ENCODE data around the gene SLC7A5. TPM values are rescaled to one million over a fixed set of nuclear protein-coding genes. Genes with fewer than 3 reads are reported as not detected.
A peak's percentile ranks its signal among the peaks of the same experiment; 100 is the strongest.

SLC7A5 gene
- total RNA-seq, 2 donors from 2014 or later, result 1.6 to 3.4 TPM

- peak overlapping the region; percentile 65 to 76 (median 75) for H3K27ac ChIP-seq
- WGBS, 2 donors, result 6 to 17% methylated on average over 2 to 24 of the region's 25 CpGs
- peaks cover 43% of the 10 kb centered on the region for H3K4me1 ChIP-seq
- ATAC-seq, result peak; percentile 77
- intact Hi-C loops (cut with DNase I), result no loop called here
- H3K4me3 ChIP-seq, result no peak overlapping the region
- H3K9me3 ChIP-seq, result no peaks in the 10 kb centered on the region
- no peaks in the 10 kb centered on the region for H3K27me3 ChIP-seq
- peak in 2 of 3 donors; percentile 44 to 61 for TF ChIP-seq POLR2A (IDR thresholded peaks at IDR 0.05)
- TF ChIP-seq CTCF (IDR thresholded peaks at IDR 0.05), result no peak
- H3K36me3 ChIP-seq (replicated peaks in 1 of 2; ENCODE audit: insufficient read depth in 1 of 2, low read depth in 2 of 2), result no peaks in the 10 kb centered on the region
- peak; percentile 88 to 93 (median 93) for DNase-seq
These were observed 15.8 kb downstream of the SLC7A5 start for GRCh38 chr16:87853411-87854052.

GRCh38 chr16:87851601-87852000, 17.7 kb downstream of the SLC7A5 start:
- no peak for TF ChIP-seq CTCF (IDR thresholded peaks at IDR 0.05)
- no peak for TF ChIP-seq POLR2A (IDR thresholded peaks at IDR 0.05)

GRCh38 chr16:87851141-87851587, 18.1 kb downstream of the SLC7A5 start:
- no peaks in the 10 kb centered on the region for H3K9me3 ChIP-seq
- no peaks in the 10 kb centered on the region for H3K27me3 ChIP-seq
- no peak for TF ChIP-seq POLR2A (IDR thresholded peaks at IDR 0.05)
- TF ChIP-seq CTCF (IDR thresholded peaks at IDR 0.05), result no peak
- H3K36me3 ChIP-seq (replicated peaks in 1 of 2; ENCODE audit: insufficient read depth in 1 of 2, low read depth in 2 of 2), result no peaks in the 10 kb centered on the region
- ATAC-seq, result no peak
- no peak for DNase-seq
- 67 to 78% methylated on average over 7 to 14 of the region's 14 CpGs for WGBS, 2 donors
- H3K4me3 ChIP-seq, result no peak overlapping the region
- H3K27ac ChIP-seq, result no peak overlapping the region
- intact Hi-C loops (cut with DNase I), result no loop called here
- H3K4me1 ChIP-seq, result peaks cover 61% of the 10 kb centered on the region

More at GRCh38 chr16:87851601-87852000, 17.7 kb downstream of the SLC7A5 start:
- Histone ChIP-seq H3K4me3 (no peak overlapping the region), H3K36me3 (replicated peaks in 1 of 2; ENCODE audit: insufficient read depth in 1 of 2, low read depth in 2 of 2) (no peaks in the 10 kb centered on the region), H3K9me3 (no peaks in the 10 kb centered on the region), H3K4me1 (peaks cover 60% of the 10 kb centered on the region), H3K27ac (no peak overlapping the region), H3K27me3 (no peaks in the 10 kb centered on the region)
- 85% methylated on average over 18 to 21 of the region's 21 CpGs for WGBS, 2 donors
- intact Hi-C loops (cut with DNase I), result no loop called here
- DNase-seq, result no peak
- no peak for ATAC-seq

GRCh38 chr16:87850009-87851006, 19.0 kb downstream of the SLC7A5 start:
- WGBS, 2 donors, result 43 to 54% methylated on average over 18 to 23 of the region's 25 CpGs
- peak; percentile 82 to 94 (median 92) for TF ChIP-seq CTCF (IDR thresholded peaks at IDR 0.05)
- TF ChIP-seq POLR2A (IDR thresholded peaks at IDR 0.05), result no peak
- intact Hi-C loops (cut with DNase I), result no loop called here
- Histone ChIP-seq H3K4me1 (peaks cover 61% of the 10 kb centered on the region), H3K4me3 (no peak overlapping the region), H3K36me3 (replicated peaks in 1 of 2; ENCODE audit: insufficient read depth in 1 of 2, low read depth in 2 of 2) (no peaks in the 10 kb centered on the region), H3K27ac (peak overlapping the region; percentile 71 to 88 (median 88)), H3K27me3 (no peaks in the 10 kb centered on the region), H3K9me3 (no peaks in the 10 kb centered on the region)
- DNase-seq, result peak; percentile 70 to 76 (median 74)
- peak; percentile 20 for ATAC-seq
